SU-DHL-6 (cell line): Measurements from ENCODE around the gene SPRED2.

Experiments
- EZH2phosphoT487 ChIP-seq: fragments of 200-600 bp; sonication (generic), shearing (Covaris generic); conservative IDR thresholded peaks from 2 replicates; pipeline ENCODE4 v1.6.1; 2018; ENCODE audit warnings: mild to moderate bottlenecking, antibody characterized with exemption, low read length, moderate library complexity, mixed read lengths
- TF ChIP-seq, protein P1 (sequence below): fragments of 200-600 bp; sonication (generic); IDR thresholded peaks from one replicate; pipeline ENCODE4 v1.5.1; 2017; ENCODE audit warnings: antibody characterized with exemption, mild to moderate bottlenecking, low read length, moderate library complexity; ENCODE audit not compliant: insufficient read depth, poor library complexity, severe bottlenecking

DNA sequence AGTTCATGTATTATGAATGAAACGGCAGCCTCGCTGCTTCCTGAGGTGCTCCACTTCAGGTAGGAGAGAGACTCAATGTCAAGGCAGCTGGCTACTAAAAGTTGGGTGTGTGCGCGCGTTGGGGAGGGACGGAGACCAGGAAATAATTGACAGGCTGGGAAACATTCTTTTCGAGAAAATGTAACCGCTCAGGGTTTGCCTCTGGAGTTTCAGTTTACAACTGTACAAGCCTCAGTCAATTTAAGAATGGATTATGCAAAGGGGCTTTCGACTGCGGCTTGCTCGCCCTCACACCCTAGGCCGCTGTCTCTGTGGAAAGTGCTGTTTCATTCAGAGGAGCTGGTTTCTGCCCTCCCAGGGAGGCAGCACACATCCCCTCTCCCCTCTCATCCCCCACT is 4.4 kb upstream of the SPRED2 start:
- TF ChIP-seq, protein P1, sequence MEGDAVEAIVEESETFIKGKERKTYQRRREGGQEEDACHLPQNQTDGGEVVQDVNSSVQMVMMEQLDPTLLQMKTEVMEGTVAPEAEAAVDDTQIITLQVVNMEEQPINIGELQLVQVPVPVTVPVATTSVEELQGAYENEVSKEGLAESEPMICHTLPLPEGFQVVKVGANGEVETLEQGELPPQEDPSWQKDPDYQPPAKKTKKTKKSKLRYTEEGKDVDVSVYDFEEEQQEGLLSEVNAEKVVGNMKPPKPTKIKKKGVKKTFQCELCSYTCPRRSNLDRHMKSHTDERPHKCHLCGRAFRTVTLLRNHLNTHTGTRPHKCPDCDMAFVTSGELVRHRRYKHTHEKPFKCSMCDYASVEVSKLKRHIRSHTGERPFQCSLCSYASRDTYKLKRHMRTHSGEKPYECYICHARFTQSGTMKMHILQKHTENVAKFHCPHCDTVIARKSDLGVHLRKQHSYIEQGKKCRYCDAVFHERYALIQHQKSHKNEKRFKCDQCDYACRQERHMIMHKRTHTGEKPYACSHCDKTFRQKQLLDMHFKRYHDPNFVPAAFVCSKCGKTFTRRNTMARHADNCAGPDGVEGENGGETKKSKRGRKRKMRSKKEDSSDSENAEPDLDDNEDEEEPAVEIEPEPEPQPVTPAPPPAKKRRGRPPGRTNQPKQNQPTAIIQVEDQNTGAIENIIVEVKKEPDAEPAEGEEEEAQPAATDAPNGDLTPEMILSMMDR: no peak
- no peak for TF ChIP-seq EZH2phosphoT487
